Measurements from ENCODE around the gene TMEM219. TPM values are rescaled to one million over a fixed set of nuclear protein-coding genes. Genes with fewer than 3 reads are reported as not detected.

TMEM219 gene
- total and polyA plus RNA-seq, 4 donors = 25.5 to 75.9 (median 46.9) TPM

DNA sequence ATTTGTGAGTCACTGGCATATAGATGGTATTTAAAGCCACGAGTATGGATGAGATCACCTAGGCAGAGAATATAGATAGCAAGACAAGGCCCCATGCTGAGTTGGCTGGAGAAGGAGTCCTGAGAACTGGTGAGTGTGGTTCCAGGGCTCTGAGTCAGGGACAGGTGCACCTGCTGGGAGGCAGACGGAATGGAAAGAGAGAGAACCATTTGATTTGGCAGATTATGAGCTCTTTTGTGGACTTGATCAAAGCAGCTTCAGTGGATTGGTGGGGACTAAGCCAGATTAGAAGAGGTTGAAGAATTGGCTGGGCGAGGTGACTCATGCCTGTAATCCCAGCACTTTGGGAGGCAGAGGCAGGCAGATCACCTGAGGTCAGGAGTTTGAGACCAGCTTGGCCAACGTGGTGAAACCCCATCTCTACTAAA, 56.9 kb downstream of the TMEM219 start:
- H3K27ac ChIP-seq (ENCODE audit: low read depth in 1 of 2, low read length in 2 of 2) = no peak overlapping the region
- TF ChIP-seq FOXA2 (IDR thresholded peaks at IDR 0.05) = no peak
- no peak for TF ChIP-seq RAD21 (IDR thresholded peaks at IDR 0.05)
- TF ChIP-seq HNF4A (conservative IDR thresholded peaks at IDR 0.05) = no peak
- TF ChIP-seq, protein P1, sequence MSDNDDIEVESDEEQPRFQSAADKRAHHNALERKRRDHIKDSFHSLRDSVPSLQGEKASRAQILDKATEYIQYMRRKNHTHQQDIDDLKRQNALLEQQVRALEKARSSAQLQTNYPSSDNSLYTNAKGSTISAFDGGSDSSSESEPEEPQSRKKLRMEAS (IDR thresholded peaks at IDR 0.05) = no peak
- TF ChIP-seq, protein P2, sequence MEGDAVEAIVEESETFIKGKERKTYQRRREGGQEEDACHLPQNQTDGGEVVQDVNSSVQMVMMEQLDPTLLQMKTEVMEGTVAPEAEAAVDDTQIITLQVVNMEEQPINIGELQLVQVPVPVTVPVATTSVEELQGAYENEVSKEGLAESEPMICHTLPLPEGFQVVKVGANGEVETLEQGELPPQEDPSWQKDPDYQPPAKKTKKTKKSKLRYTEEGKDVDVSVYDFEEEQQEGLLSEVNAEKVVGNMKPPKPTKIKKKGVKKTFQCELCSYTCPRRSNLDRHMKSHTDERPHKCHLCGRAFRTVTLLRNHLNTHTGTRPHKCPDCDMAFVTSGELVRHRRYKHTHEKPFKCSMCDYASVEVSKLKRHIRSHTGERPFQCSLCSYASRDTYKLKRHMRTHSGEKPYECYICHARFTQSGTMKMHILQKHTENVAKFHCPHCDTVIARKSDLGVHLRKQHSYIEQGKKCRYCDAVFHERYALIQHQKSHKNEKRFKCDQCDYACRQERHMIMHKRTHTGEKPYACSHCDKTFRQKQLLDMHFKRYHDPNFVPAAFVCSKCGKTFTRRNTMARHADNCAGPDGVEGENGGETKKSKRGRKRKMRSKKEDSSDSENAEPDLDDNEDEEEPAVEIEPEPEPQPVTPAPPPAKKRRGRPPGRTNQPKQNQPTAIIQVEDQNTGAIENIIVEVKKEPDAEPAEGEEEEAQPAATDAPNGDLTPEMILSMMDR (IDR thresholded peaks at IDR 0.05; ENCODE audit: low read depth, low read length, missing input control) = no peak
- no peak for TF ChIP-seq TAF1 (conservative IDR thresholded peaks at IDR 0.05)
- TF ChIP-seq HNF4G (IDR thresholded peaks at IDR 0.05) = no peak
- TF ChIP-seq SP1 (IDR thresholded peaks at IDR 0.05) = no peak
- TF ChIP-seq, protein P3, sequence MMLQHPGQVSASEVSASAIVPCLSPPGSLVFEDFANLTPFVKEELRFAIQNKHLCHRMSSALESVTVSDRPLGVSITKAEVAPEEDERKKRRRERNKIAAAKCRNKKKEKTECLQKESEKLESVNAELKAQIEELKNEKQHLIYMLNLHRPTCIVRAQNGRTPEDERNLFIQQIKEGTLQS (IDR thresholded peaks at IDR 0.05) = no peak
- no peak for TF ChIP-seq RXRA (IDR thresholded peaks at IDR 0.05)
- TF ChIP-seq NR2F2 (IDR thresholded peaks at IDR 0.05) = no peak
- TF ChIP-seq EGR1 (IDR thresholded peaks at IDR 0.05; ENCODE audit: low read depth in 2 of 2) = no peak
- TF ChIP-seq YY1 (IDR thresholded peaks at IDR 0.05) = no peak
- TF ChIP-seq GABPA (IDR thresholded peaks at IDR 0.05 in 1 of 2, conservative IDR thresholded peaks at IDR 0.05 in 1 of 2) = no peak
- TF ChIP-seq, protein P4, sequence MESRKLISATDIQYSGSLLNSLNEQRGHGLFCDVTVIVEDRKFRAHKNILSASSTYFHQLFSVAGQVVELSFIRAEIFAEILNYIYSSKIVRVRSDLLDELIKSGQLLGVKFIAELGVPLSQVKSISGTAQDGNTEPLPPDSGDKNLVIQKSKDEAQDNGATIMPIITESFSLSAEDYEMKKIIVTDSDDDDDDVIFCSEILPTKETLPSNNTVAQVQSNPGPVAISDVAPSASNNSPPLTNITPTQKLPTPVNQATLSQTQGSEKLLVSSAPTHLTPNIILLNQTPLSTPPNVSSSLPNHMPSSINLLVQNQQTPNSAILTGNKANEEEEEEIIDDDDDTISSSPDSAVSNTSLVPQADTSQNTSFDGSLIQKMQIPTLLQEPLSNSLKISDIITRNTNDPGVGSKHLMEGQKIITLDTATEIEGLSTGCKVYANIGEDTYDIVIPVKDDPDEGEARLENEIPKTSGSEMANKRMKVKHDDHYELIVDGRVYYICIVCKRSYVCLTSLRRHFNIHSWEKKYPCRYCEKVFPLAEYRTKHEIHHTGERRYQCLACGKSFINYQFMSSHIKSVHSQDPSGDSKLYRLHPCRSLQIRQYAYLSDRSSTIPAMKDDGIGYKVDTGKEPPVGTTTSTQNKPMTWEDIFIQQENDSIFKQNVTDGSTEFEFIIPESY (IDR thresholded peaks at IDR 0.05) = no peak
- TF ChIP-seq, protein P5, sequence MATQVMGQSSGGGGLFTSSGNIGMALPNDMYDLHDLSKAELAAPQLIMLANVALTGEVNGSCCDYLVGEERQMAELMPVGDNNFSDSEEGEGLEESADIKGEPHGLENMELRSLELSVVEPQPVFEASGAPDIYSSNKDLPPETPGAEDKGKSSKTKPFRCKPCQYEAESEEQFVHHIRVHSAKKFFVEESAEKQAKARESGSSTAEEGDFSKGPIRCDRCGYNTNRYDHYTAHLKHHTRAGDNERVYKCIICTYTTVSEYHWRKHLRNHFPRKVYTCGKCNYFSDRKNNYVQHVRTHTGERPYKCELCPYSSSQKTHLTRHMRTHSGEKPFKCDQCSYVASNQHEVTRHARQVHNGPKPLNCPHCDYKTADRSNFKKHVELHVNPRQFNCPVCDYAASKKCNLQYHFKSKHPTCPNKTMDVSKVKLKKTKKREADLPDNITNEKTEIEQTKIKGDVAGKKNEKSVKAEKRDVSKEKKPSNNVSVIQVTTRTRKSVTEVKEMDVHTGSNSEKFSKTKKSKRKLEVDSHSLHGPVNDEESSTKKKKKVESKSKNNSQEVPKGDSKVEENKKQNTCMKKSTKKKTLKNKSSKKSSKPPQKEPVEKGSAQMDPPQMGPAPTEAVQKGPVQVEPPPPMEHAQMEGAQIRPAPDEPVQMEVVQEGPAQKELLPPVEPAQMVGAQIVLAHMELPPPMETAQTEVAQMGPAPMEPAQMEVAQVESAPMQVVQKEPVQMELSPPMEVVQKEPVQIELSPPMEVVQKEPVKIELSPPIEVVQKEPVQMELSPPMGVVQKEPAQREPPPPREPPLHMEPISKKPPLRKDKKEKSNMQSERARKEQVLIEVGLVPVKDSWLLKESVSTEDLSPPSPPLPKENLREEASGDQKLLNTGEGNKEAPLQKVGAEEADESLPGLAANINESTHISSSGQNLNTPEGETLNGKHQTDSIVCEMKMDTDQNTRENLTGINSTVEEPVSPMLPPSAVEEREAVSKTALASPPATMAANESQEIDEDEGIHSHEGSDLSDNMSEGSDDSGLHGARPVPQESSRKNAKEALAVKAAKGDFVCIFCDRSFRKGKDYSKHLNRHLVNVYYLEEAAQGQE (IDR thresholded peaks at IDR 0.05) = no peak
- no peak for TF ChIP-seq FOXA1 (IDR thresholded peaks at IDR 0.05)
- TF ChIP-seq JUND (IDR thresholded peaks at IDR 0.05) = no peak
- H3K9ac ChIP-seq (ENCODE audit: low read depth in 1 of 2, low read length in 2 of 2) = no peak overlapping the region
- H3K36me3 ChIP-seq (ENCODE audit: control insufficient read depth in 4 of 4, insufficient read depth in 3 of 4, low read depth in 1 of 4, low read length in 3 of 4) = no peaks in the 10 kb centered on the region
- peaks cover 2 to 8% (median 4%) of the 10 kb centered on the region in 4 donors for H3K4me1 ChIP-seq (ENCODE audit: control insufficient read depth in 4 of 4, insufficient read depth in 4 of 4, low read length in 3 of 4)
- H3K4me3 ChIP-seq (ENCODE audit: low read depth in 1 of 3, low read length in 3 of 3) = no peak overlapping the region
- H3K9me3 ChIP-seq (ENCODE audit: control insufficient read depth in 4 of 4, low read length in 3 of 4) = no peaks in the 10 kb centered on the region
- no peaks in the 10 kb centered on the region for H3K27me3 ChIP-seq (ENCODE audit: control insufficient read depth in 4 of 4, insufficient read depth in 4 of 4, low read length in 3 of 4)
- no peak for DNase-seq (ENCODE audit: low spot score)
- WGBS = 85% methylated on average over 4 of the region's 4 CpGs

Other genes starting within 250 kb of the TMEM219 start
- 1 to 10 TPM; 1.3 to 2.4 TPM for gene C16orf54, start 216.1 kb upstream of the TMEM219 start, total RNA-seq
- gene C16orf54, start 216.1 kb upstream of the TMEM219 start, polyA plus RNA-seq = under 1 TPM; 0.38 to 0.42 TPM
- gene ZG16, start 183.8 kb upstream of the TMEM219 start, total RNA-seq = 1 to 10 TPM in 1 of 2 donors, under 1 TPM in 1; 0.19 to 2.7 TPM
- gene ZG16, start 183.8 kb upstream of the TMEM219 start, polyA plus RNA-seq = 1 to 10 TPM in 1 of 2 donors, under 1 TPM in 1; 0.68 to 2.8 TPM
- 10 to 100 TPM; 15.0 to 80.1 TPM for gene KIF22, start 171.3 kb upstream of the TMEM219 start, total RNA-seq
- 10 to 100 TPM; 39.9 to 58.7 TPM for gene KIF22, start 171.3 kb upstream of the TMEM219 start, polyA plus RNA-seq
- 100 to 1,000 TPM in 1 of 2 donors, 10 to 100 TPM in 1; 28.4 to 272 TPM for gene MAZ, start 155.6 kb upstream of the TMEM219 start, total RNA-seq
- 10 to 100 TPM; 16.0 to 61.7 TPM for gene MAZ, start 155.6 kb upstream of the TMEM219 start, polyA plus RNA-seq
- under 1 TPM; 0.09 to 0.59 TPM for gene PRRT2, start 149.9 kb upstream of the TMEM219 start, total RNA-seq
- under 1 TPM; 0.16 to 0.28 TPM for gene PRRT2, start 149.9 kb upstream of the TMEM219 start, polyA plus RNA-seq
- gene PAGR1, start 145.9 kb upstream of the TMEM219 start, total RNA-seq = 10 to 100 TPM; 11.1 to 16.9 TPM
- gene PAGR1, start 145.9 kb upstream of the TMEM219 start, polyA plus RNA-seq = 10 to 100 TPM in 1 of 2 donors, 1 to 10 TPM in 1; 7.3 to 18.7 TPM
- 10 to 100 TPM; 30.7 to 78.4 TPM for gene MVP, start 141.6 kb upstream of the TMEM219 start, total RNA-seq
- gene MVP, start 141.6 kb upstream of the TMEM219 start, polyA plus RNA-seq = 10 to 100 TPM; 40.1 to 61.4 TPM
- 10 to 100 TPM; 31.4 to 38.7 TPM for gene CDIPT, start 98.9 kb upstream of the TMEM219 start, total RNA-seq
- gene CDIPT, start 98.9 kb upstream of the TMEM219 start, polyA plus RNA-seq = 100 to 1,000 TPM in 1 of 2 donors, 10 to 100 TPM in 1; 38.1 to 102 TPM
- under 1 TPM; 0.25 to 0.37 TPM for gene SEZ6L2, start 62.5 kb upstream of the TMEM219 start, total RNA-seq
- under 1 TPM; 0.24 to 0.35 TPM for gene SEZ6L2, start 62.5 kb upstream of the TMEM219 start, polyA plus RNA-seq
- gene ASPHD1, start 61.6 kb upstream of the TMEM219 start, total RNA-seq = under 1 TPM in 1 of 2 donors, not detected in 1; 0.25 TPM
- gene ASPHD1, start 61.6 kb upstream of the TMEM219 start, polyA plus RNA-seq = under 1 TPM in 1 of 2 donors, not detected in 1; 0.28 TPM
- 10 to 100 TPM in 1 of 2 donors, 1 to 10 TPM in 1; 3.1 to 13.1 TPM for gene KCTD13, start 35.9 kb upstream of the TMEM219 start, total RNA-seq
- 1 to 10 TPM; 2.7 to 4.4 TPM for gene KCTD13, start 35.9 kb upstream of the TMEM219 start, polyA plus RNA-seq
- 10 to 100 TPM; 19.0 to 27.9 TPM for gene TAOK2, start 11.8 kb downstream of the TMEM219 start, total RNA-seq
- 10 to 100 TPM in 1 of 2 donors, 1 to 10 TPM in 1; 2.2 to 12.9 TPM for gene TAOK2, start 11.8 kb downstream of the TMEM219 start, polyA plus RNA-seq
- gene HIRIP3, start 33.5 kb downstream of the TMEM219 start, total RNA-seq = 10 to 100 TPM in 1 of 2 donors, 1 to 10 TPM in 1; 9.2 to 10.5 TPM
- gene HIRIP3, start 33.5 kb downstream of the TMEM219 start, polyA plus RNA-seq = 1 to 10 TPM; 5.7 to 9.0 TPM
- 10 to 100 TPM; 11.7 to 24.8 TPM for gene INO80E, start 34.2 kb downstream of the TMEM219 start, total RNA-seq
- gene INO80E, start 34.2 kb downstream of the TMEM219 start, polyA plus RNA-seq = 10 to 100 TPM in 1 of 2 donors, 1 to 10 TPM in 1; 8.0 to 22.8 TPM
- under 1 TPM in 1 of 2 donors, not detected in 1; 0.17 TPM for gene DOC2A, start 48.9 kb downstream of the TMEM219 start, total RNA-seq
- under 1 TPM; 0.09 to 0.22 TPM for gene DOC2A, start 48.9 kb downstream of the TMEM219 start, polyA plus RNA-seq
- not detected for gene C16orf92, start 61.1 kb downstream of the TMEM219 start, total RNA-seq
- not detected for gene C16orf92, start 61.1 kb downstream of the TMEM219 start, polyA plus RNA-seq
- gene TLCD3B, start 69.2 kb downstream of the TMEM219 start, total RNA-seq = under 1 TPM in 1 of 2 donors, not detected in 1; 0.65 TPM
- under 1 TPM in 1 of 2 donors, not detected in 1; 0.05 TPM for gene TLCD3B, start 69.2 kb downstream of the TMEM219 start, polyA plus RNA-seq
- gene ALDOA, start 103.7 kb downstream of the TMEM219 start, total RNA-seq = 10 to 100 TPM; 96.8 to 99.3 TPM
- 100 to 1,000 TPM; 142 to 251 TPM for gene ALDOA, start 103.7 kb downstream of the TMEM219 start, polyA plus RNA-seq
- 10 to 100 TPM; 49.7 to 68.7 TPM for gene PPP4C, start 113.9 kb downstream of the TMEM219 start, total RNA-seq
- 10 to 100 TPM; 56.3 to 79.6 TPM for gene PPP4C, start 113.9 kb downstream of the TMEM219 start, polyA plus RNA-seq
- under 1 TPM; 0.09 to 0.25 TPM for gene TBX6, start 129.8 kb downstream of the TMEM219 start, total RNA-seq
- under 1 TPM; 0.10 to 0.26 TPM for gene TBX6, start 129.8 kb downstream of the TMEM219 start, polyA plus RNA-seq
- 10 to 100 TPM; 10.5 to 42.7 TPM for gene YPEL3, start 134.1 kb downstream of the TMEM219 start, total RNA-seq
- gene YPEL3, start 134.1 kb downstream of the TMEM219 start, polyA plus RNA-seq = 10 to 100 TPM; 19.7 to 29.2 TPM
- under 1 TPM; 0.42 to 0.67 TPM for gene GDPD3, start 151.5 kb downstream of the TMEM219 start, total RNA-seq
- under 1 TPM; 0.43 to 0.71 TPM for gene GDPD3, start 151.5 kb downstream of the TMEM219 start, polyA plus RNA-seq
- gene MAPK3, start 161.1 kb downstream of the TMEM219 start, total RNA-seq = 1 to 10 TPM; 3.7 to 8.7 TPM
- 10 to 100 TPM in 1 of 2 donors, 1 to 10 TPM in 1; 7.5 to 18.6 TPM for gene MAPK3, start 161.1 kb downstream of the TMEM219 start, polyA plus RNA-seq
- gene CORO1A, start 221.5 kb downstream of the TMEM219 start, total RNA-seq = 10 to 100 TPM; 12.7 to 26.7 TPM
- 10 to 100 TPM in 1 of 2 donors, 1 to 10 TPM in 1; 6.0 to 16.7 TPM for gene CORO1A, start 221.5 kb downstream of the TMEM219 start, polyA plus RNA-seq
- 10 to 100 TPM; 21.2 to 79.8 TPM for gene BOLA2B, start 231.6 kb downstream of the TMEM219 start, total RNA-seq
- 10 to 100 TPM; 47.6 to 66.0 TPM for gene BOLA2B, start 231.6 kb downstream of the TMEM219 start, polyA plus RNA-seq
- 10 to 100 TPM; 37.1 to 37.9 TPM for gene SLX1A, start 231.8 kb downstream of the TMEM219 start, total RNA-seq
- 10 to 100 TPM; 46.1 to 55.2 TPM for gene SLX1A, start 231.8 kb downstream of the TMEM219 start, polyA plus RNA-seq
- 1 to 10 TPM; 2.8 to 9.4 TPM for gene SULT1A3, start 237.2 kb downstream of the TMEM219 start, total RNA-seq
- 10 to 100 TPM; 12.6 to 13.8 TPM for gene SULT1A3, start 237.2 kb downstream of the TMEM219 start, polyA plus RNA-seq